Inflammatory macrophage (primary cell): ENCODE measurements around the gene MAGEB10.
"Not testable (repeated sequence)": the region's sequence is repeated elsewhere in the genome, so short reads cannot be mapped to it uniquely, and the experiment has no call there.

Experiments used
- DNase-seq, 2 donors: peaks; one replicate each; pipeline ENCODE4 v3.0.0-alpha.2; 2020 to 2022
- total RNA-seq, 18 experiments: gene quantifications; one replicate each; lab custom pipeline; 2026; ENCODE audit warnings: mixed read lengths in 6 of 18, inconsistent platforms in 2 of 18; lab: John Stamatoyannopoulos, UW

MAGEB10 gene, protein sequence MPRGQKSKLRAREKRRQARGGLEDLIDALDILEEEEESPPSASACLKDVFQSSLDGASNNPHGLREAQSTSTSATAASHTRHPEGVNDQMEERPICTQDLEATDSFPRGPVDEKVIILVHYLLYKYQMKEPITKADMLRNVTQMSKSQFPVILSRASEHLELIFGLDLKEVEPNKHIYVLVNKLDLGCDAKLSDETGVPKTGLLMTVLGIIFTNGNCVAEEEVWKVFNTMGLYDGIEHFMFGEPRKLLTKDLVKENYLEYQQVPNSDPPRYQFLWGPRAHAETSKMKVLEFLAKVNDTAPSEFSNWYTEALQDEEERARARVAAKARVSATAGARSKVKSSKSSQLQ
- 0 to 0.07 (median 0) reads per million in 18 experiments for total RNA-seq

DNA sequence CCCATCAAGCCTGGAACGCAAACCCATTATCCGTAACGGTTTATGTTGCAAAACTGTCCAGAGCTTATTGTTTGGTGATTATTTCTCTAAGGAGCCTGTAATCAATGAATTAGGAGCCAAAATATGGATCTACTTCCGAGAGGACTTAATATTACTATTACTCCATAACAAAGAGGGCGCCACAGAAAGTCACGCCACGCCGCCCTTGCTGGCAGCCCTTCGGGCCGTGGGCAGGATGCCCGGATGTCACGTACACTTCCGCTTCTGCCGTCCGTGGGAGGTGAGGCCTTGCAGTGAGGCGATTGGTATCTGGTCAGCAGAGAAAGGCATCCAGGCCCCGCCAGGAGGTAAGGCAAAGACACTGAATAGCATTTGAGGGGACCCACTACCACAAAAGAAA, at the start of gene MAGEB10:
Gene MAGEB10 (plus strand): TSS at position 301 of the 400 bp plus-strand sequence. CDS start 13,317 bp downstream, outside the sequence.
- DNase-seq, result no peak

DNA sequence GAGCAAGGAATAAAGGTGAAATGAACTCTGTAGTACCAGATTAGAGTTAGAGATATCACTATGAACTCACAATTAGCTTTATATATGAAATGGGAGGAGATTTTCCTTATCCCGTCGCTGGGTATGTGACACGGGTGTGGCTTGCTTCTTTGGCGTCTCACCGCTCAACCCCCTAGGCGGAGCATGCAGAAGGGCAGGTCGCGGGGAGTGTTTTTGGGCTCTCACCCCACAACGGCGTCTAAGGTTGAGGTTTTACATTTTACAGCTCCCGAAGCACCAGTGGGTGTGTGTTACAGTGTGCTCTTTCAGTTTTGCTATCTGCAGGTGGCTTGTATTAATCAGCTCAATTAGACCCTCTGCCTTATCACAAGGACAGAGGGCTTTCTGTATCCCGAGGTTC, 42.1 kb upstream of the MAGEB10 start:
- no peak for DNase-seq

DNA sequence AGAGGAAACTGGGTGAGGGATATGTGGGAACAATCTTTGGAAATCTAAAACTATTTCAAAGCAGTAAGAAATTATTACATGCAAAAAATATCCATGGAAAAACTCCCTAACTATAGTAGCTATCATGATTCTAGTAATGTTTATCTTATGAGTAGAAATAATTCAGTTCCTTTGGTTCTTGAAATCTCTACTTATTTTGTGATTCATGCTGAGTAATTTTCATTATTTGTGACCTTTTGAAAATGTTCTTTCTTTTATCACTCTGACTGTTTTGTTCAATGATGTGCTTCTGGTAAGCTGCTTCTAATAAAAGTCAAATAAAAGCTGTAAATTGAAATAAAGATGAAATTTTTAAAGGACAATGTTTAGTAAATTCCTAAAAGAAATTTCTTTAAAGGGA, 40.4 kb upstream of the MAGEB10 start:
- no peak for DNase-seq

DNA sequence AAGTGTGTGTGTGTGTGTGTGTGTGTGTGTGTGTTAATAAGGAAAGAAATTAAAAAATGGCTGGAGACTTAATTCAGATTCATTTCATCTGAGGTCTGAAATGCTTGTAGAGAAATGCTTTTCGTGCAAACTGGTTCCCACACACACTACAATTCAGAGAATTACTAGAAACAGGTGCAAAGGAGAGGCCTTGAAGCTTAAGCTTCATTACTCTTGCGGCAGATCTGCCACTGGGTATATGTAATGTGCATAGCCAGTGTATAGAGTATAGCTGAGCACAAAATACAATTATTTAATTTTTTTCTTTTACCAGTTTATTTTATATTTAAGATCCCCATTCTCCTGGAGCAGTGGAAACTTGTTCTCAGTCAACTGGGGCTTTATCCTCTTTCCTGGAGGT, 31.8 kb upstream of the MAGEB10 start:
- DNase-seq, result no peak

DNA sequence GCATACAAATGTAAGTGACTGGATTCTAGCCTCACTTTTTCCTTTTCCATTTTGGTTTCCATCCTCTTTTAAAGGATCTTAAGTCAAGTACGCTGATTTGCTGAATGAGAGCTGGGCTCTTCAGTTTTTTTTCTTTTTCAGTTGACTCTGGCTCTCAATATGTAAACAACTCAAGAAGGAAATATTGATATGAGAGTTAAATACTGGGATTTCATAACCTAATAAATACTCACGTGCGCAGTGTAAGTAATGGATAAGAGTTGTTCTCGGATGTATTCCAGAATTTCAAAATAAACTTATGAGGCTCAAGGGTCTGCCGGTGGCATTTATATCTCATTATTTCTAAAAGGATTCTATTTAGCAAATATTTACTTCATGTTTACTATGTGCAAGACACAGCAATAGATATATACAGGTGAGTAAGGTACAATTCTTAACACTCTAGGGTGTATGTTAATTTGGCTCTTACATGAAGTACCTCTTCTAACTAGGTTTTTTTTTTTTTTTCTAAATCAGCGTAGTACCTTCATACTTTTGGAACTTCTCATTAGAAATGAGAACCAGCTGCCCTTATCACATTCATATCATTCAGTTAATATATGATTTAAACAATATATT, 11.0 kb upstream of the MAGEB10 start:
- no peak for DNase-seq

GRCh38 chrX:27797575-27797974, 10.2 kb upstream of the MAGEB10 start:
- no peak for DNase-seq

DNA sequence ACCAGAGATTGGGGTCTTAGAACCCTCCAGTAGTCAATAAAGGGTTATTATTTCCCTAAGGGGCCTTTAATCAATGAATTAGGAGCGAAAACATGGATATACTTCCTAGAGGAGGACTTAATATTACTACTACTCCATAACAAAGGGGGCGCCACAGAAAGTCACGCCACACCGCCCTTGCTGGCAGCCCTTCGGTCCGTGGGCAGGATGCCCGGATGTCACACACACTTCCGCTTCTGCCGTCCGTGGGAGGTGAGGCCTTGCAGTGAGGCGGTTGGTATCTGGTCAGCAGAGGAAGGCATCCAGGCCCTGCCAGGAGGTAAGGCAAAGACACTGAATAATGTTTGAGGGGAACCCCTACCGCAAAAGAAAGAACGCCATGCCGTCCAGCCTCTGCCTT, 436 bp downstream of the MAGEB10 start:
- DNase-seq, result no peak

- not testable (repeated sequence) for DNase-seq
Observed at GRCh38 chrX:27808991-27809859, 1.4 kb downstream of the MAGEB10 start.

DNA sequence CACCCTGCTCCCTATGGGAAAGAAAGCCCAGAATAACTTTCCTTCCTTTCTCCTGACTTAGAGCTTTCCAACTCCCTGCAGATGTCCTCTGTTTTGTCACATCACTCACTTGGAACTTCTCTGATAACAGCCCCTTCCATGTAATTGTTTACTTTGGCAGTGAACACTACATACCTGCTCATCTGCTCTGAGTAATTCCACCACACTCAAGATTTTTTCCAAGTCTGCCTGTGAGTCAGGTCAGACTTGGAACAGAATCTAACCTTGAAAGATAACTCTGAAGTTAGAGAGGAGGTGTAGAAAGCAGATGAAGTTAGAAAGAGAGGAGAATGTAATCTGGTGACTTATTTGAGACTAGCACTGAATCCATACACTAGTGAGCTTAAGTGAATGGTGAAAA, 7.4 kb downstream of the MAGEB10 start:
- no peak for DNase-seq

DNA sequence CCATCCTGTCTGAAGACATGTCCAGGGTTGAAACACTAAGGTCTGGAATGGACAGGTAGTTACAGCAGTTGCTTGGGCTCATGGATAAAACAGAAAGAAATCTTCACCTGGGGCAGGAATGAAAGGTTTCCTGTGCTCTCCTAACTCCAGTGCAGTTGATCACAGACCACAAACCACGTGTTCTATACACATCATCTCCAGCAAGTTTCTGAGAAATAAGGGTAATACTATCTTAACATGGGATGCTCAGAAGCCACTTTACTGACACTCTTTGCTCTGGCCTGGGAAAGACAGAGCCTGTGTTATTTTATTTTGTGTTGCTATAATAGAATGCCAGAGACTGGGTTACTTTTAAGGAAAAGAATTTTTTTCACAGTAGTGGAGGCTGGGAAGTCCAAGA, 16.0 kb downstream of the MAGEB10 start:
- DNase-seq, result no peak

- DNase-seq, result no peak
Observed at GRCh38 chrX:27838185-27838584, 30.4 kb downstream of the MAGEB10 start.

DNA sequence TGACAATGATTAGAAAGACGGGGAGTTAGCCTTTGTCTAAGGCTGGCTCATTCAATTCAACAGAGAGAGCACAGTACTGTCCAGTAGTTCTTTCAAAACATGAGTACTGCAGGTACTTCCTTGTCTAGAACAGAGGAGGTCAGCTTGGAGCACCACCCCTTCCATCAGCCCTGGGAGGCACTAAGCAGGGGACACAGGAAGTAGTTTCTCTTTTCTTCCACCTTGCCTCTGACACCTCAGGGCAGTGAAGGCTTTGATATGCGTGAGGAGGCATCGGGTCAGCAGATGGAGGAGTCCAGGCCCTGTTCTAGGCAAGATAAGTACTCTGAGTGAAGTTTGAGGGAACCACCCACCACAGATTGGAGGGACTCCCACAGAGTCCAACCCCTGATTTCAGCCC, 33.1 kb downstream of the MAGEB10 start:
- DNase-seq, result no peak

GRCh38 chrX:27842859-27843258, 35.1 kb downstream of the MAGEB10 start:
- no peak for DNase-seq

DNA sequence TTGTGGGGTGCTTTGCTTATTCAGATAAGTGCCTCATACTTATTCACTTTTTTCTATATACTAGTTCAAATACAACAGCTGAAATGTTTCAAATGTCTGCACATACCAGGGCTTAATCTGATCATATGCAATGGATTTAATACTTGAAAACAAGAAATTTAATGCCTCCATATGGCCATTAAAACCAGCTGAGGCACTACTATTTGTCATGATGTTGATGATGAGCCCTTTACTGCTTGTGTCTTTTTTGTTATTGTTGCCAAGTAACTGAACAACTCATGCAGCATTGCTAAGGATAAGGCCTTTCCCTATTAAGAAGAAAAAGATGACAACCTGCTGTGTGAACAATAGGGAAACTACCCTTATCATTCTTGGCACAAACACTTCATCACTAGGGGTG, 52.5 kb downstream of the MAGEB10 start:
- no peak for DNase-seq

GRCh38 chrX:27863809-27864208, 56.0 kb downstream of the MAGEB10 start:
- no peak for DNase-seq
